ENCODE data around the gene MYLK.
"Not testable (repeated sequence)": the region's sequence is repeated elsewhere in the genome, so short reads cannot be mapped to it uniquely, and the experiment has no call there.

MYLK gene

GRCh38 chr3:123733805-123734526 is 150.2 kb downstream of the MYLK start:
- H3K36me3 Mint-ChIP-seq: no peaks in the 10 kb centered on the region
- H3K27ac Mint-ChIP-seq: no peak overlapping the region
- no peaks in the 10 kb centered on the region for H3K27me3 Mint-ChIP-seq
- H3K4me3 Mint-ChIP-seq: no peak overlapping the region
- no peaks in the 10 kb centered on the region for H3K4me1 Mint-ChIP-seq (ENCODE audit: low read depth)
- no peaks in the 10 kb centered on the region for H3K9me3 Mint-ChIP-seq (ENCODE audit: low read depth)

DNA sequence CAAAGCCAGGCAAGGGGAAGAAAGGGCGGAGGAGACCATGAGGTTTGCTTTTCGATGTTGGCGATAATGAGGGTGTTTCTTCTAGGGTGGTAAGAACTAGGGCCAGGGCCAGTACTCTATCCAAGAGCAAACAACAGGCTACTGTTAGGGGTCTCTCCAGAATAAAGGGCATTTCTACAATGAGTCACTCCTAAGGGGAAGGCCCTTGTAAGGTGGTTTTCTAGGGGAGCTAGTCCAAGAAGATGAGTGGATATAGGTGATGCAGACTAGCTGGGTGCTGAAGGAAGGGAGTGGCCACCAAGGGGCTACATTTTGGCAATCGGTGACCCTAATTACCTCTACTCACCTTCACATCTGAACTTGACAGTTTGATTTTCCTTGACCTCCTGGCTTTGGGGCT is 150.8 kb downstream of the MYLK start:
- H3K4me1 Mint-ChIP-seq (ENCODE audit: low read depth): no peaks in the 10 kb centered on the region
- no peak overlapping the region for H3K4me3 Mint-ChIP-seq
- H3K36me3 Mint-ChIP-seq: no peaks in the 10 kb centered on the region
- no peak overlapping the region for H3K27ac Mint-ChIP-seq
- H3K9me3 Mint-ChIP-seq (ENCODE audit: low read depth): no peaks in the 10 kb centered on the region
- no peaks in the 10 kb centered on the region for H3K27me3 Mint-ChIP-seq

DNA sequence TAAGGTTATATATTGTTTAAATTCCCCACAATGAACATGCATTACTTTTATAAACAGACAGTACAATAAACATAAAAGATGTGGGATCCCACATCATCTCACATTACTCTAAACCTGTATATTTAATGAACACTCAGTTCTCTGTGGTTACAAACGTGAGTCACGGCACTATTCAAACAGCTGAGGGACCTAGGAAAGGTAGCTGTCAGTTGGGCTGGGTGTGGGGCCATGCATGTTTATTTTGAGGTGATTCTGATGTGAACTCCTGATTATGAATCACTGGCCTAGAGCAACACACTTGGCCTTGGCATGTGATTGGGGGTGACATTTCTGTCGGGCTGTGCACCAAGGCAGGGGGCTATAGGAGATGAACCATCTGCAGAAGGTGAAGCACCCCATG is 151.7 kb downstream of the MYLK start:
- Mint-ChIP-seq H3K27ac (no peak overlapping the region), H3K27me3 (no peaks in the 10 kb centered on the region), H3K4me3 (no peak overlapping the region), H3K4me1 (ENCODE audit: low read depth) (no peaks in the 10 kb centered on the region), H3K36me3 (no peaks in the 10 kb centered on the region), H3K9me3 (ENCODE audit: low read depth) (no peaks in the 10 kb centered on the region)

- no peaks in the 10 kb centered on the region for H3K36me3 Mint-ChIP-seq
- H3K4me3 Mint-ChIP-seq: no peak overlapping the region
- H3K27me3 Mint-ChIP-seq: no peaks in the 10 kb centered on the region
- no peaks in the 10 kb centered on the region for H3K4me1 Mint-ChIP-seq (ENCODE audit: low read depth)
- H3K9me3 Mint-ChIP-seq (ENCODE audit: low read depth): no peaks in the 10 kb centered on the region
- H3K27ac Mint-ChIP-seq: no peak overlapping the region
Observed at GRCh38 chr3:123730829-123731228, 153.3 kb downstream of the MYLK start.

DNA sequence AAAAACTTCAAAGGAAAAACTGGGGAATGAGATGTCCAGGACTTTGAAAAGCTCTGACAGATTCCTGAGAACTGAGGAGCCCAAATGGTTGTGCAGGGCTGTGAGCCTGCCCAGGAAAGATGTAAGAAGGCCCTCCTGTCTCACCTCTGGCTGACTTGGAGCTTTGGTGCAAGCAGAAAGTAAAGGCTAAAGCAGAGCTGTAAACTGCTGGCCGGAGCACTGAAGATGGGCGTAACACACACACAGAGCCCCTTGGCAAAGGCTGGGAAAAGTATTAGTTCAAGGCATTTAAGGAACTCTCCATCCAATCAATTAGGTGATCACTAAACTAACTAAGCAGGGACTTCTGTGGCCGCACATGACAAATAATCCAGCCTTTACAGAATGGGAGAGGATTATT is 155.1 kb downstream of the MYLK start:
- H3K27ac Mint-ChIP-seq: no peak overlapping the region
- no peaks in the 10 kb centered on the region for H3K9me3 Mint-ChIP-seq (ENCODE audit: low read depth)
- no peak overlapping the region for H3K4me3 Mint-ChIP-seq
- H3K36me3 Mint-ChIP-seq: no peaks in the 10 kb centered on the region
- H3K4me1 Mint-ChIP-seq (ENCODE audit: low read depth): no peaks in the 10 kb centered on the region
- H3K27me3 Mint-ChIP-seq: peaks cover 3% of the 10 kb centered on the region

- Mint-ChIP-seq H3K9me3 (ENCODE audit: low read depth) (no peaks in the 10 kb centered on the region), H3K4me1 (ENCODE audit: low read depth) (no peaks in the 10 kb centered on the region), H3K4me3 (no peak overlapping the region), H3K36me3 (no peaks in the 10 kb centered on the region), H3K27ac (no peak overlapping the region), H3K27me3 (peaks cover 3% of the 10 kb centered on the region)
Observed at GRCh38 chr3:123728014-123728413, 156.1 kb downstream of the MYLK start.

DNA sequence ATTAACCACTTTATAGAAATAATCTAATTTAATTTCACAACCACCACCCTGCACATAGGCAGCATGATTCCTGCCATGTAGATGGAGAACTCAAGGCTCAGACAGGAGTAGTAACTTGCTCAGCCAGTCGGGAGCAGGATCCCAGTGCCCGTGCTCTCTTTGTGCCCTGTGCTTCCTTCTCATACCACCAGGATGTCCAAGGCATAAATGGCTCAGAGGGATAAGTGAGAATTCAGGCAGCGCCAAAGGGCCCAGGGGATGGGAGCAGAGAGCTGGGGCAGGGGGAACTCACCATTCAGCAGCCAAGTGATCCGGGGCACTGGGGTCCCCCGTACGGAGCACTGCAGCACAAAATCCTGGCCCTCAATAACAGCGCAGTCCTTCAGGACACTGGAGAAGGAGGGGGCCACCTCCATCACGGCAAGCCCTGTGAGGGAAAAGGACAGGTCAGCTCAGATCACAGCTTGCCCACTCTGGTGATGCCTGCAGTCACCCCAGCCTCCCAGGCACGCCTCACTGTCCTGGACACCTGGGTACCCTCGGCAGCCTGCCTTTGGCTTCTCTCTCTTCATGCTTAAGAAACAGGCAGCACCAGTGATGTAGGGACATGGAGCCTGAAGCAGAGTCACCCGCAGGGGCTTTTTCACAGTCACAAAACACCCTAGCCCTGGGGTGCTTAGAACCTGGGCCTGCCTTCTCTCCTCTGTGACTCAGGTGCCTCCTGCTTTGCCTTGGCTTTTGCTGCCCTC is 158.3 kb downstream of the MYLK start:
- Mint-ChIP-seq H3K36me3 (no peaks in the 10 kb centered on the region), H3K4me1 (ENCODE audit: low read depth) (no peaks in the 10 kb centered on the region), H3K4me3 (no peak overlapping the region), H3K27ac (no peak overlapping the region), H3K27me3 (peaks cover 3% of the 10 kb centered on the region), H3K9me3 (ENCODE audit: low read depth) (no peaks in the 10 kb centered on the region)

- Mint-ChIP-seq H3K4me3 (no peak overlapping the region), H3K27ac (no peak overlapping the region), H3K27me3 (peaks cover 3% of the 10 kb centered on the region), H3K4me1 (ENCODE audit: low read depth) (no peaks in the 10 kb centered on the region), H3K36me3 (no peaks in the 10 kb centered on the region), H3K9me3 (ENCODE audit: low read depth) (no peaks in the 10 kb centered on the region)
Observed at GRCh38 chr3:123724306-123724705, 159.8 kb downstream of the MYLK start.

DNA sequence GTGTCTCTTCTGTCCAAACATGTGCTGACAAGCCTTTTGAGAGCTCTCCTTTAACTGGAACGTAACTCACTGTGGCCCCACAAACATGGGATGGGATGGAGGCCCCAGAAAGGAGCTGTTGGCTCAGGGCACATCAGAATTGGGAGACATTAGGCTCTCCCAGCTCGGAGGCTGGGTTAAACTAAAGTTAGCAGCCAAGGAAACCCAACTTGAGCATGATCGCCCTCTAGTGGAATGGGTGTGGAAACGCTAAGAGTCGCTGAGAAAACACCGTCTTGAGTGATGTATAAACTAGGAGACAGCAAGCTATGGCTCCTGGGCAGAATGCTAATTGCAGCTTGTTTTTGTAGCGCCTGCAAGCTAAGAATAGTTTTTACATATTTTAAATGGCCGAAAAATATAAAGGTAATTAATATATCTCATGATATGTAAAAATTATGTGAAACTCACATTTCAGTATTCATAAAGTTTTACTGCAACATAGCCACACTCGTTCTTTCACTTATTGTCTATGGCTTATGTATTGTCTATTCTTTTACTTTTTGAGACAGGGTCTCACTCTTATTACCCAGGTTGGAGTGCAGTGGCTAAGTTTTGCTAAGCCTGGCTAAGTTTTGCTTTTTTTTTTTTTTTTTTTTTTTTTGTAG is 160.5 kb downstream of the MYLK start:
- H3K4me3 Mint-ChIP-seq: no peak overlapping the region
- peaks cover 3% of the 10 kb centered on the region for H3K27me3 Mint-ChIP-seq
- H3K9me3 Mint-ChIP-seq (ENCODE audit: low read depth): no peaks in the 10 kb centered on the region
- H3K4me1 Mint-ChIP-seq (ENCODE audit: low read depth): no peaks in the 10 kb centered on the region
- H3K27ac Mint-ChIP-seq: no peak overlapping the region
- H3K36me3 Mint-ChIP-seq: no peaks in the 10 kb centered on the region

DNA sequence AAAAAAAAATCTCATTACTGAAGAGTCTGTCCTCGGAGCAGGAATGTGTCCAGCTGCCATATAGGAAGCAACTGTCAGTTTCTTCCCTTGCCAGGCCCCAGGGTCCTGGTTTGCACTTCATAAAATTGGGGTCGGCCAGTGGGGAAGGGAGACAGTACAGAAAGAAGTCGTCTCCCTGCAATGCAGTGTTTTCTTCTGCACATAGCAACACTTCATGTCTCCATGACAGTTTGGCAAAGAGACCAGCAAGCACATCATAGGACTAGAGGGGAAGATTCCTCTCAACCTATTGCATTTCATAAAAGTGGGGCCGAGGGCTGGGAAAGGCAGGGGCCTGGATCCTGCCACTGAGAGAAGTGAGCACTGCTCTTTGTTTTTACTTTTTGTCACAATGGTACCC is 161.1 kb downstream of the MYLK start:
- no peak overlapping the region for H3K4me3 Mint-ChIP-seq
- H3K27me3 Mint-ChIP-seq: peaks cover 3% of the 10 kb centered on the region
- no peak overlapping the region for H3K27ac Mint-ChIP-seq
- no peaks in the 10 kb centered on the region for H3K4me1 Mint-ChIP-seq (ENCODE audit: low read depth)
- no peaks in the 10 kb centered on the region for H3K36me3 Mint-ChIP-seq
- no peaks in the 10 kb centered on the region for H3K9me3 Mint-ChIP-seq (ENCODE audit: low read depth)

DNA sequence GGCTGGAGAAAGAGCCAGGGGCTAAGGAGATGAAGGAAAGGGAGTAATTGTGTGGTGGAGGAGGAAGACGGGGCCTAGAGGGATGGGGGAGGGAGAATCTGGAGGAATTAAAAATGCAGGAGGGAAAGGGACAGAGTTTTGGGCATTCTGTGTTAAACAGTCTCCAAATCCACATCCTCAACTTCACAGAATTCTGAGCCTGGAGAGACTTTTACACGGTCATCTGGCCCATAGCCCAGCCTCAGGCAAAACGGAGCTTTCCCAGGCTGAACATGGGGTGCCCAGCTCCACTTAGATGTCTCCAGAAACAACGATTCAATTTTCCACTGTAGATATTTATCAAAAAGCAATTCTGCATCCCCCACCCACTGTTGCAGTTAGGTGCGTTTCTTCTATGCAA is 161.7 kb downstream of the MYLK start:
- no peaks in the 10 kb centered on the region for H3K4me1 Mint-ChIP-seq (ENCODE audit: low read depth)
- H3K4me3 Mint-ChIP-seq: no peak overlapping the region
- H3K9me3 Mint-ChIP-seq (ENCODE audit: low read depth): no peaks in the 10 kb centered on the region
- no peak overlapping the region for H3K27ac Mint-ChIP-seq
- no peaks in the 10 kb centered on the region for H3K36me3 Mint-ChIP-seq
- H3K27me3 Mint-ChIP-seq: peaks cover 3% of the 10 kb centered on the region

GRCh38 chr3:123722021-123722420 is 162.1 kb downstream of the MYLK start:
- H3K27me3 Mint-ChIP-seq: peaks cover 3% of the 10 kb centered on the region
- no peaks in the 10 kb centered on the region for H3K9me3 Mint-ChIP-seq (ENCODE audit: low read depth)

GRCh38 chr3:123721095-123721689 is 162.9 kb downstream of the MYLK start:
- H3K36me3 Mint-ChIP-seq; H3K27ac Mint-ChIP-seq; H3K27me3 Mint-ChIP-seq; H3K4me1 Mint-ChIP-seq (ENCODE audit: low read depth); H3K9me3 Mint-ChIP-seq (ENCODE audit: low read depth); H3K4me3 Mint-ChIP-seq: not testable (repeated sequence)

More at GRCh38 chr3:123722021-123722420, 162.1 kb downstream of the MYLK start:
- Mint-ChIP-seq H3K36me3 (no peaks in the 10 kb centered on the region), H3K27ac (no peak overlapping the region), H3K4me3 (no peak overlapping the region), H3K4me1 (ENCODE audit: low read depth) (no peaks in the 10 kb centered on the region)

DNA sequence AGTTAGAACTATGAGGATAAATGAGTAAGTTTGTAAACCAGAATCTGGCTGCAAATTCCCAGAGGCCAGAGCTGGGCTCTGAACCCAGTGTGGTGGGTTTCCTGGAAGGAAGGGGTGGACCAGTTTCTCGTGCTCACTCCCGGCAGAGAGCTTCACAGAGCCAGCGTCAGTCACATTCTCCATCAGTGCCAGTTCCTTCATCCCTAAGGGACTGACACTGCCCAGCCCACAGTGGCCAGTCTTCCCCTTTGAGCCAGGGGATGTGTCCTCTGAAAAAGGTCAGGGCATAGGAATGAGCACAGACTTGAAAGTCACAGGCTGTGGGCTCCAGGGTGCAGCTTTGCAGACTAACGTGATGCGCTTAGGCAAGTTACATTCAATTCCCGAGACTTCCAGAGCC is 163.5 kb downstream of the MYLK start:
- Mint-ChIP-seq H3K36me3 (no peaks in the 10 kb centered on the region), H3K27me3 (peaks cover 3% of the 10 kb centered on the region), H3K9me3 (ENCODE audit: low read depth) (no peaks in the 10 kb centered on the region), H3K4me3 (no peak overlapping the region), H3K4me1 (ENCODE audit: low read depth) (no peaks in the 10 kb centered on the region), H3K27ac (no peak overlapping the region)

- no peaks in the 10 kb centered on the region for H3K9me3 Mint-ChIP-seq (ENCODE audit: low read depth)
- H3K36me3 Mint-ChIP-seq: no peaks in the 10 kb centered on the region
- peaks cover 3% of the 10 kb centered on the region for H3K27me3 Mint-ChIP-seq
- H3K4me1 Mint-ChIP-seq (ENCODE audit: low read depth): no peaks in the 10 kb centered on the region
- no peak overlapping the region for H3K4me3 Mint-ChIP-seq
- H3K27ac Mint-ChIP-seq: no peak overlapping the region
Observed at GRCh38 chr3:123719862-123720453, 164.2 kb downstream of the MYLK start.

Measured in activated naive CD8-positive, alpha-beta T cell (primary cell).